ENCODE results near the gene KRTAP4-7. TPM values are rescaled to one million over a fixed set of nuclear protein-coding genes. Genes with fewer than 3 reads are reported as not detected.
"Not testable (repeated sequence)": the region's sequence is repeated elsewhere in the genome, so short reads cannot be mapped to it uniquely, and the experiment has no call there.

KRTAP4-7 gene
- total RNA-seq, 1 donor from 2014 or later = not detected

DNA sequence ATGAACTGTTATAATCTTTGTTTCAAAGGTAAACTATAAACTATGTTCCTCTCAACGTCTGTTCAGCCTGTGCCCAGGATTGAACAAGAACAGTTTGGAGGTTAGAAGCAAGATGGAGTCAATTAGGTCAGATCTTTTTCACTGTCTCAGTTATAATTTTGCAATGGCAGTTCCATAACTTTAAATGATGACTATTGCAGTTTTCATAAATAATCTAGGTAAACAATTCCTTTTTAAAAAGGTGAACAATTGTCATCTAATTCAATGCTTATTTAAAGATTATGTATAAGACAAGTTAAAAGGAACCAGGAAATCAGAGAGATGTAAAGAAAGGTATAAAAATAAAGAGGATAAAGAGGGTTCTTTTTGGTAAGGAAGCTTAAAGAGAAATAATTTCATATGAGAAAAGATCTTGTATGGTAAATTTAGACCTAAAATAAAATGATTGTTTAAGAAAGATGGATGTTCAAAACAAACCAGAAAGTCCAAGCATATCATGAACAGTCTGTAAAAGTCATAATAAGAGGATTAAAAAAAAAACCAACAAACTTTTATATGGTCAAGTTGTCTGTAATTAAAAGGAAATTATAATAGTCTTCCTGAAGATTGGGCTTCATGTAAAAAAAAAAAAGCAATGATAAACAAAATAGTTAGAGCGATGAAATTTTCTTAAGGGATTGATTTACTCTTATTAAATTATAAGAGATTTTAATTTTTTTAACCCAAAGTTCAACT lies 27.4 kb downstream of the KRTAP4-7 start:
- no peak overlapping the region for H3K27ac Mint-ChIP-seq
- TF ChIP-seq, protein P1, sequence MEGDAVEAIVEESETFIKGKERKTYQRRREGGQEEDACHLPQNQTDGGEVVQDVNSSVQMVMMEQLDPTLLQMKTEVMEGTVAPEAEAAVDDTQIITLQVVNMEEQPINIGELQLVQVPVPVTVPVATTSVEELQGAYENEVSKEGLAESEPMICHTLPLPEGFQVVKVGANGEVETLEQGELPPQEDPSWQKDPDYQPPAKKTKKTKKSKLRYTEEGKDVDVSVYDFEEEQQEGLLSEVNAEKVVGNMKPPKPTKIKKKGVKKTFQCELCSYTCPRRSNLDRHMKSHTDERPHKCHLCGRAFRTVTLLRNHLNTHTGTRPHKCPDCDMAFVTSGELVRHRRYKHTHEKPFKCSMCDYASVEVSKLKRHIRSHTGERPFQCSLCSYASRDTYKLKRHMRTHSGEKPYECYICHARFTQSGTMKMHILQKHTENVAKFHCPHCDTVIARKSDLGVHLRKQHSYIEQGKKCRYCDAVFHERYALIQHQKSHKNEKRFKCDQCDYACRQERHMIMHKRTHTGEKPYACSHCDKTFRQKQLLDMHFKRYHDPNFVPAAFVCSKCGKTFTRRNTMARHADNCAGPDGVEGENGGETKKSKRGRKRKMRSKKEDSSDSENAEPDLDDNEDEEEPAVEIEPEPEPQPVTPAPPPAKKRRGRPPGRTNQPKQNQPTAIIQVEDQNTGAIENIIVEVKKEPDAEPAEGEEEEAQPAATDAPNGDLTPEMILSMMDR (conservative IDR thresholded peaks at IDR 0.05) = no peak

DNA sequence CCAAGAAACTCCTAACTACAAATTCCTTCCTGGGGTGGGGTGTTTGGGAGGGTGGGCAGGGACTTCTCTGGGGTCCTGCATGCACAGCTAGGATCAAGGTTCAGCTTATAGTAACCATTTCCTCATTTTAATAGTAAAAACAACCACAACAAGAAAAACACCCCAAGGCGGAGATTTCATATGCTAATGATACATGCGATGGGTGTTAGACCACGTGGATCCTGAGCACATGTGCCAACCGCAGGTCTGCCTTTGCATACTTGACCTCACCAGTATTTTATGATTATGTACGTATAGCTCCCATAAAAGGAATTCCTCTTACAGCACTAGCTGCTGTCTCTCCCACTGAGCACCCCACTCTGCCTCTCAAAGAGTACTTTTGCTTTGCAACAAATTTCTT lies 32.3 kb downstream of the KRTAP4-7 start:
- DNase-seq (ENCODE audit: extremely low spot score, unreplicated experiment) = no peak
- TF ChIP-seq, protein P1 (conservative IDR thresholded peaks at IDR 0.05) = no peak
- Mint-ChIP-seq H3K27ac (no peak overlapping the region), H3K9me3 (no peaks in the 10 kb centered on the region), H3K4me3 (no peak overlapping the region), H3K4me1 (ENCODE audit: unreplicated experiment) (peaks cover 4% of the 10 kb centered on the region), H3K36me3 (no peaks in the 10 kb centered on the region), H3K27me3 (no peaks in the 10 kb centered on the region)

More for the DNA sequence above, 27.4 kb downstream of the KRTAP4-7 start:
- H3K4me1 Mint-ChIP-seq (ENCODE audit: unreplicated experiment) = no peaks in the 10 kb centered on the region
- no peaks in the 10 kb centered on the region for H3K27me3 Mint-ChIP-seq
- H3K4me3 Mint-ChIP-seq = no peak overlapping the region
- no peak for DNase-seq (ENCODE audit: extremely low spot score, unreplicated experiment)
- no peaks in the 10 kb centered on the region for H3K36me3 Mint-ChIP-seq
- H3K9me3 Mint-ChIP-seq = peaks cover 6% of the 10 kb centered on the region

DNA sequence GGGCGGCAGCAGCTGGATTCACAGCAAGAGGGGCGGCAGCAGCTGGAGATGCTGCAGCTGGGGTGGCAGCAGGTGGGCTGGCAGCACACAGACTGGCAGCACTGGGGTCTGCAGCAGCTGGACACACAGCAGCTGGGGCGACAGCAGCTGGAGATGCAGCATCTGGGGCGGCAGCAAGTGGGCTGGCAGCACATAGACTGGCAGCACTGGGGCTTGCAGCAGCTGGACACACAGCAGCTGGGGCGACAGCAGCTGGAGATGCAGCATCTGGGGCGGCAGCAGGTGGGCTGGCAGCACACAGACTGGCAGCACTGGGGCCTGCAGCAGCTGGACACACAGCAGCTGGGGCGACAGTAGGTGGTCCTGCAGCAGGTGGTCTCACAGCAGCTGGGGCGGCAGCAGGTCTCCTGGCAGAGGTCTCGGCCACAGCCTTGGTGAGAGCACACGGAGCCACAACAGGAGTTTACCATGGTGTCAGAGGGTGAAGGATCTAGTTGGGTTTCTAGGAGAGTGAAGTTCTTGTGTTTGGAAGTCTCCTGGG lies 34.0 kb downstream of the KRTAP4-7 start, which contains the start of gene KRTAP4-11:
TSS of gene KRTAP4-11 (minus strand) at position 528 of the 541 bp plus-strand sequence. CDS start at position 470, 58 bp downstream.
- DNase-seq (ENCODE audit: extremely low spot score, unreplicated experiment); H3K27ac Mint-ChIP-seq: not testable (repeated sequence)

DNA sequence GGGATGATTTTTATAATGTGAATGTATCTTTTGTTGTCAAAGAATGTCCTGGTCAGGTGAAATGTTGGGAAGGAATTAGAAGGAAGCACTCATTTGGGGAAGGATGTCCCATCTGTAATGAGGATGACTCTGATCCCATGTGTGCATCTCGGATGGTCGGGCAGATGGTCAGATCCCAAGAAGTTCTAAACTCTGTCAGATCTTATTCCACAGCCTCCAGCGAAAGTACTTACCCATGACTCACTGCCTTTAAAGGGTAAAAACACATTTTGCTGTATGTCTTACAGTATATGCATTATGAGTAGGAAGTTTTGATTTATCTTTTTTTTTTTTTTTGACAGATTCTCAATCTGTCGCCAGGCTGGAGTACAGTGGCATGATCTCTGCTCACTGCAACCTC lies 34.8 kb downstream of the KRTAP4-7 start:
- peaks cover 4% of the 10 kb centered on the region for H3K4me1 Mint-ChIP-seq (ENCODE audit: unreplicated experiment)

More for the DNA sequence above, 34.0 kb downstream of the KRTAP4-7 start, which contains the start of gene KRTAP4-11:
- H3K4me3 Mint-ChIP-seq; H3K36me3 Mint-ChIP-seq; H3K9me3 Mint-ChIP-seq; H3K4me1 Mint-ChIP-seq (ENCODE audit: unreplicated experiment); H3K27me3 Mint-ChIP-seq: not testable (repeated sequence)

DNA sequence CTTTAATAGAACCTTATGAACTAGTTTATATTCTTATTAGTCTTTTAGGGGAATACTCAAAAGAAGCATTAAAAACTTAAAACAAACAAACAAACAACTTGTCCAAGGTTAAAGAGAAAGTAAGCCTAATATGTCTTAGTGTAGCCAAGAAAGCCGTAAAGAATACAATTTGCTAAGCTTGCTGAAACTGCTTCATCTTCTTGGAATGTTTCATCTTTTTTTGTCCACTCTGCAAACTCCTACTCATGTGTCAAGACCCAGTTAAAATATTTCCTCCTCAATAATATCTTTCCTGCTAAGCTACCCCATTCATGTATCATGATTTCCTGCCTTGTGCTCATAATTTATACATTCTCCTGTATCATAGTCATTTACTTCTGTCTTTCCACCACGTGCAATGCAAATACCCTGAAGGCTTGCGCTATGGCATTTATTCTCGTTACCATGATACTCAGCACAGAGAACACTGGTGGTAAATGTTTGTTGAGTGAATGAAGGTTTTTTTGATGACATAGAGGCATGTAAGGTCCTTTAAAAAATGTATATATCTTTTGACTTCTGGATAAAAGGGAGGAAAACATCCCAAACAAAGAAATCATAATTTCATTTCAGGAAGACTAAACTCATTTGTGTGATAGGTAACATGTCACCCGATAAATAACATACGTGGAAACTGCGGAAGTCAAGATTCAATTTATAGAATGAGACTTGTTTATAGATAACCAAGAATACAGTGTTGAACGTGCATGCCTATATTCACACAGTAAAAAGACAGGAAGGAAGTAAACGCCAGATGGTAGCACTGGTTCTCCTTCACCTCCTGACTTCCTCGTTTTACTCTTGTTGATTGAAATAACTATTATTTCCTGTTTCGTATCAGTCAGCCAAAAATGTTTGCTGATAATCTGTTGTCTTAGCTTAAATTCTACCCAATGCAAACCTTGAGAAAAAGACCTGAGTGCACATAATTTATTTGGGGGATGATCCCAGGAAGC lies 36.0 kb downstream of the KRTAP4-7 start:
- not testable (repeated sequence) for DNase-seq (ENCODE audit: extremely low spot score, unreplicated experiment); H3K4me1 Mint-ChIP-seq (ENCODE audit: unreplicated experiment); H3K27me3 Mint-ChIP-seq; H3K36me3 Mint-ChIP-seq; H3K9me3 Mint-ChIP-seq; H3K4me3 Mint-ChIP-seq; H3K27ac Mint-ChIP-seq

More for the DNA sequence above, 34.8 kb downstream of the KRTAP4-7 start:
- H3K9me3 Mint-ChIP-seq = no peaks in the 10 kb centered on the region
- no peaks in the 10 kb centered on the region for H3K27me3 Mint-ChIP-seq
- H3K27ac Mint-ChIP-seq = no peak overlapping the region
- no peaks in the 10 kb centered on the region for H3K36me3 Mint-ChIP-seq
- H3K4me3 Mint-ChIP-seq = no peak overlapping the region
- DNase-seq (ENCODE audit: extremely low spot score, unreplicated experiment) = no peak
- TF ChIP-seq, protein P1 (conservative IDR thresholded peaks at IDR 0.05) = no peak

DNA sequence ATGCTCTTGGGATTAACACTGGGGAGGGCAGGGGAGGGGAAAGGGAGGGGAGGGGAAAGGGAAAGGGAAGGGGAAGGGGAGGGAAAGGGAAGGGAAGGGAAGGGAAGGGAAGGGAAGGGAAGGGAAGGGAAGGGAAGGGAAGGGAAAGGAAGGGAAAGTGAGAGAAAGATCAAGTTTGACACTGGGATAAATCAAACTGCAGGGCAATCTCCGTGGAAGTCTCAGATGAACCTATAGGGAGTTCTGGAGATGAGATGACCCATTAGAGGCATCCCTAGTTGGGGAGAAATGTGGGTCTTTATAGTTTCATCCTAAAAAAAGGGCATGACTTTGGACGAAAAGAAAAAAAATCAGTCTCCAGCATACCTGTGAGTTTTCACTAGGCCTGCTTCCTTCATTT lies 37.8 kb downstream of the KRTAP4-7 start:
- DNase-seq (ENCODE audit: extremely low spot score, unreplicated experiment) = no peak
- Mint-ChIP-seq H3K4me1 (ENCODE audit: unreplicated experiment) (peaks cover 4% of the 10 kb centered on the region), H3K36me3 (no peaks in the 10 kb centered on the region), H3K27me3 (peaks cover 4% of the 10 kb centered on the region), H3K9me3 (no peaks in the 10 kb centered on the region), H3K27ac (no peak overlapping the region), H3K4me3 (no peak overlapping the region)
- TF ChIP-seq, protein P1 (conservative IDR thresholded peaks at IDR 0.05) = no peak

DNA sequence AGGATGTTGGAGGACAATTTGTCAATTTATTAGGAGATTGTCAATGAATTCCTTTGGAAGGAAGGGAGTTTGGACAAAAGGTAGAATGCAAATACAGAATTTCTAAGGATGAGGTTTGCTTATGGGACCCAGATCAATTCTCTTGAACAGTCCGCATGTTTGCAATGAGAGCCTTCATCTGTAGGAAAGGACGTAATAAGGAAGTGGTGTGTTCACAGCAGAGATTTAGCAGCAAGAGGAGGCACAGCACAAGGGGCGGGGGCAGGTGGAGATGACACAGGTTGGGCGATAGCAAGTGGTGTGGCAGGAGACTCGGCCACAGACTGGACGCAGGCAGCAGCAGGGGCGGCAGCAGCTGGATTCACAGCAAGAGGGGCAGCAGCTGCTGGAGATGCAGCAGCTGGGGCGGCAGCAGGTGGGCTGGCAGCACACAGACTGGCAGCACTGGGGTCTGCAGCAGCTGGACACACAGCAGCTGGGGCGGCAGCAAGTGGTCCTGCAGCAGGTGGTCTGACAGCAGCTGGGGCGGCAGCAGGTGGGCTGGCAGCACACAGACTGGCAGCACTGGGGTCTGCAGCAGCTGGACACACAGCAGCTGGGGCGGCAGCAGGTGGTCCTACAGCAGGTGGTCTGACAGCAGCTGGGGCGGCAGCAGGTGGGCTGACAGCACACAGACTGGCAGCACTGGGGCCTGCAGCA lies 39.5 kb downstream of the KRTAP4-7 start:
- H3K36me3 Mint-ChIP-seq; H3K4me1 Mint-ChIP-seq (ENCODE audit: unreplicated experiment); DNase-seq (ENCODE audit: extremely low spot score, unreplicated experiment); H3K9me3 Mint-ChIP-seq; H3K27ac Mint-ChIP-seq; H3K27me3 Mint-ChIP-seq; H3K4me3 Mint-ChIP-seq: not testable (repeated sequence)

DNA sequence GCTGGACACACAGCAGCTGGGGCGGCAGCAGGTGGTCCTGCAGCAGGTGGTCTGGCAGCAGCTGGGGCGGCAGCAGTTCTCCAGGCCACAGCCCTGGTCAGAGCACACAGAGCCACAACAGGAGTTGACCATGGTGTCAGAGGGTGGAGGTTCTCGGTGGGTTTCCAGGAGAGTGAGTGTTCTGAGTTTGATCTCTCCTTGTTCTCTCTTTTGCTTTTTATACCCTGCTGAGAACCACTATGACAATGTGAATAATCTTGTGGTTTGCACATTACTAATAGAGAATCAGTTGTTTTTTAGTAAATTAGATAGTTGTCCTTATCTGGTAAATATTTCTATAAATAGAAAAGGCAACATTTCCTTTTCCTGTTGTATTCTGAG lies 40.0 kb downstream of the KRTAP4-7 start, which contains the start of gene KRTAP4-12:
TSS of gene KRTAP4-12 (minus strand) at position 192 of the 381 bp plus-strand sequence. CDS start at position 132, 60 bp downstream.
- H3K4me3 Mint-ChIP-seq; H3K4me1 Mint-ChIP-seq (ENCODE audit: unreplicated experiment); H3K27ac Mint-ChIP-seq; H3K27me3 Mint-ChIP-seq; DNase-seq (ENCODE audit: extremely low spot score, unreplicated experiment); H3K36me3 Mint-ChIP-seq; H3K9me3 Mint-ChIP-seq: not testable (repeated sequence)

Measured in type B pancreatic cell (in vitro differentiated cells).